WERI-Rb-1 (cell line): ENCODE data around the gene OGDH.

ENCODE experiments used
- DNase-seq: peaks from one replicate; pipeline ENCODE4 v3.0.0-alpha.2; 2020
- H3K27ac ChIP-seq: fragments of 250-450 bp; sonication (Bioruptor Pico); 2 replicates; pipeline ENCODE4 v1.5.1; 2020; ENCODE audit warnings: mild to moderate bottlenecking, moderate library complexity
- H3K27me3 ChIP-seq: fragments of 250-450 bp; sonication (Bioruptor Pico); 2 replicates; pipeline ENCODE4 v1.5.1; 2021; ENCODE audit warnings: mild to moderate bottlenecking, low read depth, moderate library complexity; ENCODE audit not compliant: insufficient read depth, severe bottlenecking
- H3K36me3 ChIP-seq: fragments of 250-450 bp; sonication (Bioruptor Pico); 2 replicates; pipeline ENCODE4 v1.5.1; 2020; ENCODE audit warnings: mild to moderate bottlenecking, moderate library complexity
- H3K4me3 ChIP-seq: 2 replicates; pipeline ENCODE4 v1.5.1; 2011; ENCODE audit warnings: low read depth, mild to moderate bottlenecking, control low read depth, low read length
- H3K9me3 ChIP-seq: fragments of 250-450 bp; sonication (Bioruptor Pico); 2 replicates; pipeline ENCODE4 v1.5.1; 2021; ENCODE audit warnings: mild to moderate bottlenecking, moderate library complexity; ENCODE audit not compliant: severe bottlenecking
- TF ChIP-seq, protein P1 (sequence below): IDR thresholded peaks from 2 replicates; pipeline ENCODE4 v1.5.1; 2011; ENCODE audit warnings: low read depth, mild to moderate bottlenecking, control low read depth, inconsistent platforms, low read length

Gene OGDH

DNA sequence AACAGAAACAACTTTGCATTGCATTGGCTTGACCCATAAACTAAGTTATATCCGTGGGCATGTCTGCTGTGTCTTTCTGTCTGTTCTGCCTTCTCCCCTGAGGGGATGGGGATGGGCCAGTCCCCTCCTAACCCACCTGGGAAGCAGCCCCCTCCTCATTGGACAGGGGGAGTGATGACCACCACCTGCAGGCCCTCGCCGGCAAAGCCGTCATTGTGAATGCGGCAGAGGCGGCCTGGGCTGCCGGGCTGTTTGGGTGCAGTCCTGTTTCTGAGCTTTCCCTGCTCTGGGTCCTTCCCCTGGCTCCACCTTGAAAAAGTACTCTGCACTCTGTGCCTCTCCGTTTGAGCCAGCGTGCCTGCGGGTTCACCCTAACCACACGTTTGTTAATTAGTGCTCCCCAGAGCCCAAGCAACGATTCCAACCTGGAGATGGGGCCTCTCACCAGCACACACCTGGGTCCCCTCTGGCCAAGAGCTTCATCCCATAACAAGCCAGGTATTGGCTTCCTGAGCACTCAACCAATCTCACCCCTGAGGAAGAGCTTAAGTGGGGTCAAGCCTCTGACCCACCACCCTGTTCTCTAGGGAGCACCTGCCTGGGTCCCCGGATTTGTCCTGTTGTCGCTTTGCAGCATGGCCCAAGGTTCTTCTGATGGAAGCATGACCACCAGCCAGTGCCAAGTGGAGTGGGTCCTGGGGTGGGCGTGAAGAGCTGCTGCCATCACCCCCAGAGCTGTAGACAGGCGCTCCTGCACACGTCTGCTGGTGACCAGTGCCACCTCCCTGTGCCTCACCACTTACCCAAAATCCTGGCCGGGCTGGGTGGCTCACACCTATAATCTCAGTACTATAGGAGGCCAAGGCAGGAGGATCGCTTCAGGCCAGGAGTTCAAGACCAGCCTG lies 102.8 kb downstream of the OGDH start:
- H3K27me3 ChIP-seq, result no peaks in the 10 kb centered on the region

DNA sequence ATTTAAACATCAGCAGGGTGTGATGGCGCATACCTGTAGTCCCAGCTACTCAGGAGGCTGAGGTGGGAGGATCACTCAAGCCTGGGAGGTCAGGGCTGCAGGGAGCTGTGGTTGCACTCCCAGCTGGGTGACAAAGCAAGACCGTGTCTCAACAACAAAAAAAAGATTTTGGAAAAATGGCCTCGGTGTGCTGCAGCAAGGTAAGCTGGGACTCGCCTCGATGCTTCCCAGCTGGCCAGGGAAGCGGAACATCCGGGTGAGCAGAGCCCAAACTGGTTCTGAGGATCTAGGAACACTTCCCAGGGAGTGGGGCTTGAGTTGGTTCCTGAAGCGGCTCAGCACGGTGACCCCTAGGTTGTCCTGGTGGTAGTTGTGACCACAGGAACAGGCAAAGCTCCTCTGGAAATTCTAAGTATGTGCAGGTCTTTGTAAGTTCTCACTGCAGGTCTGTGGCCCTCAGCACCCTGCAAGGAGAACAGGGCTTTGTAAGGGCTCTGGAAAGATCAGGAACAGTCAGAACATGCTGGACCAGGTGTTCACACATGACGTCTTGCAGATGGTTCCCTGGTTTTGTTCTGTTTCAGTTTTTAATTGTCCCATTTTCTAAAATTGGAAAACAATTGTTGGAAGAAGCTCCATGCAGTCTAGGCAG lies 103.6 kb downstream of the OGDH start:
- TF ChIP-seq, protein P1, sequence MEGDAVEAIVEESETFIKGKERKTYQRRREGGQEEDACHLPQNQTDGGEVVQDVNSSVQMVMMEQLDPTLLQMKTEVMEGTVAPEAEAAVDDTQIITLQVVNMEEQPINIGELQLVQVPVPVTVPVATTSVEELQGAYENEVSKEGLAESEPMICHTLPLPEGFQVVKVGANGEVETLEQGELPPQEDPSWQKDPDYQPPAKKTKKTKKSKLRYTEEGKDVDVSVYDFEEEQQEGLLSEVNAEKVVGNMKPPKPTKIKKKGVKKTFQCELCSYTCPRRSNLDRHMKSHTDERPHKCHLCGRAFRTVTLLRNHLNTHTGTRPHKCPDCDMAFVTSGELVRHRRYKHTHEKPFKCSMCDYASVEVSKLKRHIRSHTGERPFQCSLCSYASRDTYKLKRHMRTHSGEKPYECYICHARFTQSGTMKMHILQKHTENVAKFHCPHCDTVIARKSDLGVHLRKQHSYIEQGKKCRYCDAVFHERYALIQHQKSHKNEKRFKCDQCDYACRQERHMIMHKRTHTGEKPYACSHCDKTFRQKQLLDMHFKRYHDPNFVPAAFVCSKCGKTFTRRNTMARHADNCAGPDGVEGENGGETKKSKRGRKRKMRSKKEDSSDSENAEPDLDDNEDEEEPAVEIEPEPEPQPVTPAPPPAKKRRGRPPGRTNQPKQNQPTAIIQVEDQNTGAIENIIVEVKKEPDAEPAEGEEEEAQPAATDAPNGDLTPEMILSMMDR, result no peak
- Histone ChIP-seq H3K4me3 (no peak overlapping the region), H3K27me3 (no peaks in the 10 kb centered on the region), H3K27ac (no peak overlapping the region), H3K36me3 (peaks cover 12% of the 10 kb centered on the region; the same call in 1 of the 2 replicates), H3K9me3 (no peaks in the 10 kb centered on the region)
- DNase-seq, result no peak

More for the DNA sequence above, 102.8 kb downstream of the OGDH start:
- peaks cover 12% of the 10 kb centered on the region; the same call in 1 of the 2 replicates for H3K36me3 ChIP-seq
- TF ChIP-seq, protein P1, result no peak
- H3K27ac ChIP-seq, result no peak overlapping the region
- no peak overlapping the region for H3K4me3 ChIP-seq
- DNase-seq, result no peak
- H3K9me3 ChIP-seq, result no peaks in the 10 kb centered on the region

DNA sequence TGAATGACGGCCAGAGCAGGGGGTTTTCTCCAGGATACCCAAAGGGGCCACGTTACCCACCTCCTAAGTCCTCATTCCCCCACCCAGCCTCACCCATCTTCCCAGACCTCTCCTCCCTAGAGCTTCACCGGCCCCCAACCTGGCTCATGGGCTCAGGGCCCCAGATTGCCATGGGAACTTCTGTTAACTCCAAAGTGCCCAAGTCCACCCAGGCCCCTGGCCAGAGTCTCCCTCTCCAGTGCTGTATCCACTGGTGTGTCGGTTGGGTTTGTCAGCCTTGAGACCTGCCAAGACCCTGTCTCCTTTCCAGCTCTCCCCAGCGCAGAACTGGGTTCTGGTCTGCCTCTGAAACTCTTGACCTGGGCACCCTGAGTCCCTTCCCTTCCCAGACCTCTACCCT lies 105.1 kb downstream of the OGDH start:
- no peaks in the 10 kb centered on the region for H3K27me3 ChIP-seq
- TF ChIP-seq, protein P1, result no peak
- H3K4me3 ChIP-seq, result no peak overlapping the region
- no peak overlapping the region for H3K27ac ChIP-seq
- peaks cover 12% of the 10 kb centered on the region; the same call in 1 of the 2 replicates for H3K36me3 ChIP-seq
- H3K9me3 ChIP-seq, result no peaks in the 10 kb centered on the region
- DNase-seq, result no peak

DNA sequence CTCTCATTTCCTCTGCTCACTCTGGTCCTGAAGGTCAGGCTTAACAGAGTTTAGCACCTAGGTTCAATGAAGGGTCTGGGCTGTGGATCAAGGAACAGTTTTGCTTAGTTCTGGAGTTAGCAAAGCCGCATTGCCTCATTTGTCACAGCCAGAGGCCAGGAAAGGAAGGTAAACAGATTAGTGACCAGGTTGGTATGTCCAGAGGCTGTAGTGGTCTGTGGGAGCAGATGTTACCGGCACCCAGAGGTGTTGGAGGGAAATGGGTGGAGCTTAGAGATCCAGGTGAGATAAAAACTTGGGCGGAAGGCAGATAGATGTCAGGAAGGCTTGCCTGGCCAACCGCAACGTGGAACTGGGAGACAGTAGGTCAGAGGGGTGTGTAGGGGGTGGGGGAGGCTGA lies 105.6 kb downstream of the OGDH start:
- no peak overlapping the region for H3K27ac ChIP-seq
- H3K36me3 ChIP-seq, result peaks cover 9% of the 10 kb centered on the region; the same call in 1 of the 2 replicates
- no peak overlapping the region for H3K4me3 ChIP-seq
- DNase-seq, result no peak
- no peaks in the 10 kb centered on the region for H3K9me3 ChIP-seq
- H3K27me3 ChIP-seq, result no peaks in the 10 kb centered on the region
- TF ChIP-seq, protein P1, result no peak

DNA sequence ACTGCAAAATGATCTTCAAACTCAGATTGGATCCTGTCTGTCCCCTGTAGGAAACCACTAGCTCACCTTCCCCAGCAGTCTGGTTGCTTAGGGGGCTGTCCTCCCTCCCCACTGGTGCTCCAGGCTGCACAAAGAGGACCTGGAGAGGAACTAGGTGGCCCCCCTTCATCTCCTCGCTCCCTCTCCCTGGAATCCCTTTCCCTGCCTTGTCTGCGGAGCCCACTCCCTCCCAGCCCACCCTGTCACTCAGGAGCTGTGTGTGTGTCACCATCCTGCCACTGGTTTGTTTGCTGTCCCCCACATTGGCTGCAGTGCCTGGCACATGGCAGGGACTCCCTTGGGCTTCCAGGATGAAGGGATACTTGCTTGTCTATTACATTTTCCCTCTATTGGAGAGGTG lies 106.7 kb downstream of the OGDH start:
- TF ChIP-seq, protein P1, result no peak
- Histone ChIP-seq H3K36me3 (peaks cover 3% of the 10 kb centered on the region; the same call in 1 of the 2 replicates), H3K4me3 (no peak overlapping the region), H3K27ac (no peak overlapping the region), H3K27me3 (no peaks in the 10 kb centered on the region), H3K9me3 (no peaks in the 10 kb centered on the region)
- DNase-seq, result no peak
